ENCODE data around the gene MESP2.

DNA sequence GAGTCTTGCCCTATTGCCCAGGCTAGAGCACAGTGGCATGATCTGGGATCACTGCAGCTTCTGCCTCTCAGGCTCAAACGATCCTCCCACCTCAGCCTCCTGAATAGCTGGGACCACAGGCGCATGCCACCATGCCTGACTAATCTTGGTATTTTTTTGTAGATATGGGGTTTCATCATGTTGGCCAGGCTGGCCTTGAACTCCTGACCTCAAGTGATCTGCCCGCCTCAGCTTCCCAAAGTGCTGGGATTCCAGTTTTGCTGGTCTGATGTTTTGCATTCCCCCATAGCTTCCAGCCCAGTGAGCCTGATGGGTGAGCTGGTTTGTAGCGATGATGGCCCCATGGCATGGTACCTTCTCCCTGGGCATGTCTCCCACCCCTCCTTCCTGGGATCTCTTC lies 20.4 kb upstream of the MESP2 start:
- no peak for TF ChIP-seq FOXK2 (IDR thresholded peaks at IDR 0.05)
- TF ChIP-seq, protein P1, sequence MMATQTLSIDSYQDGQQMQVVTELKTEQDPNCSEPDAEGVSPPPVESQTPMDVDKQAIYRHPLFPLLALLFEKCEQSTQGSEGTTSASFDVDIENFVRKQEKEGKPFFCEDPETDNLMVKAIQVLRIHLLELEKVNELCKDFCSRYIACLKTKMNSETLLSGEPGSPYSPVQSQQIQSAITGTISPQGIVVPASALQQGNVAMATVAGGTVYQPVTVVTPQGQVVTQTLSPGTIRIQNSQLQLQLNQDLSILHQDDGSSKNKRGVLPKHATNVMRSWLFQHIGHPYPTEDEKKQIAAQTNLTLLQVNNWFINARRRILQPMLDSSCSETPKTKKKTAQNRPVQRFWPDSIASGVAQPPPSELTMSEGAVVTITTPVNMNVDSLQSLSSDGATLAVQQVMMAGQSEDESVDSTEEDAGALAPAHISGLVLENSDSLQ (IDR thresholded peaks at IDR 0.05) = no peak
- TF ChIP-seq ELF4 (IDR thresholded peaks at IDR 0.05) = no peak
- TF ChIP-seq BHLHE40 (IDR thresholded peaks at IDR 0.05; ENCODE audit: borderline replicate concordance) = no peak
- TF ChIP-seq TARDBP (IDR thresholded peaks at IDR 0.05) = no peak
- no peak for TF ChIP-seq SP1 (IDR thresholded peaks at IDR 0.05)
- no peak for TF ChIP-seq HDGF (IDR thresholded peaks at IDR 0.05; ENCODE audit: borderline replicate concordance)
- no peak for TF ChIP-seq NFRKB (IDR thresholded peaks at IDR 0.05)
- no peak for TF ChIP-seq ZNF384 (IDR thresholded peaks at IDR 0.05)
- no peak for TF ChIP-seq ARNT (IDR thresholded peaks at IDR 0.05)
- TF ChIP-seq SUZ12 (IDR thresholded peaks at IDR 0.05) = no peak
- TF ChIP-seq FOXM1 (IDR thresholded peaks at IDR 0.05; ENCODE audit: borderline replicate concordance) = no peak

All from HEK293T (cell line).